IMR-90 (cell line): Measurements from ENCODE around the gene CES3. TPM values are rescaled to one million over a fixed set of nuclear protein-coding genes. Genes with fewer than 3 reads are reported as not detected.

Experiments
- ATAC-seq: fragments of 200-7000 bp; cut with Tn5 transposase; 2 replicates; pipeline ENCODE4 v1.9.1; 2020; ENCODE audit warnings: low read depth, mild to moderate bottlenecking, moderate library complexity
- BruUV-seq: library from RNA; stranded (reverse); fragments of 400-500 nt; replicated peaks from 2 replicates; lab custom pipeline; 2021; lab: Mats Ljungman, UMichigan
- CTCF ChIA-PET: fragments of 300-600 bp; formaldehyde crosslinking; extraction: SDS; loops from one replicate; lab custom pipeline; 2021; ENCODE audit warnings: antibody characterized with exemption; lab: Yijun Ruan, JAX
- POLR2A ChIA-PET: fragments of 300-600 bp; sonication (Branson Sonifier 250); formaldehyde crosslinking; loops from one replicate; lab custom pipeline; 2022; ENCODE audit warnings: antibody characterized with exemption; ENCODE audit not compliant: unreplicated experiment; lab: Charles Lee
- DNase-seq: peaks from one replicate; pipeline ENCODE4 v3.0.0; 2013
- H2AFZ ChIP-seq: replicated peaks from 2 replicates; pipeline ENCODE3; 2013; ENCODE audit warnings: low read length, mild to moderate bottlenecking; ENCODE audit not compliant: poor library complexity
- H2AK5ac ChIP-seq: 2 replicates; pipeline ENCODE4 v1.6.1; 2013; ENCODE audit warnings: low read depth, low read length, inconsistent platforms
- H2AK9ac ChIP-seq: replicated peaks from 2 replicates; pipeline ENCODE3; 2013; ENCODE audit warnings: mild to moderate bottlenecking, low read depth, low read length, moderate library complexity; ENCODE audit not compliant: poor library complexity
- H2BK120ac ChIP-seq: 2 replicates; pipeline ENCODE4 v1.6.1; 2013; ENCODE audit warnings: low read depth, low read length, inconsistent platforms
- H2BK15ac ChIP-seq: 3 replicates; pipeline ENCODE4 v1.6.1; 2013; ENCODE audit warnings: low read depth, low read length, inconsistent platforms
- H2BK20ac ChIP-seq: 2 replicates; pipeline ENCODE4 v1.6.1; 2013; ENCODE audit warnings: low read depth, mild to moderate bottlenecking, inconsistent platforms, low read length, moderate library complexity
- H2BK5ac ChIP-seq: 2 replicates; pipeline ENCODE4 v1.6.1; 2013; ENCODE audit warnings: mild to moderate bottlenecking, low read depth, low read length, inconsistent platforms; ENCODE audit not compliant: poor library complexity, severe bottlenecking
- H3K14ac ChIP-seq: replicated peaks from 2 replicates; pipeline ENCODE4 v1.6.1; 2013; ENCODE audit warnings: low read depth, low read length, inconsistent platforms
- H3K18ac ChIP-seq: 2 replicates; pipeline ENCODE4 v1.6.1; 2013; ENCODE audit warnings: low read depth, low read length, control low read depth
- H3K23ac ChIP-seq: 2 replicates; pipeline ENCODE4 v1.6.1; 2013; ENCODE audit warnings: low read depth, low read length, inconsistent platforms
- H3K27ac ChIP-seq: 2 replicates; pipeline ENCODE4 v1.5.1; 2013; ENCODE audit warnings: mild to moderate bottlenecking, control low read depth, low read length; ENCODE audit not compliant: insufficient read depth
- H3K27me3 ChIP-seq: 2 replicates; pipeline ENCODE4 v1.6.1; 2013; ENCODE audit warnings: low read length; ENCODE audit not compliant: control insufficient read depth, insufficient read depth
- H3K36me3 ChIP-seq: 2 replicates; pipeline ENCODE4 v1.6.1; 2013; ENCODE audit warnings: low read length, mixed read lengths; ENCODE audit not compliant: control insufficient read depth, insufficient read depth
- H3K4ac ChIP-seq: 2 replicates; pipeline ENCODE4 v1.6.1; 2013; ENCODE audit warnings: low read depth, low read length, inconsistent platforms
- H3K4me1 ChIP-seq: 2 replicates; pipeline ENCODE4 v1.6.1; 2013; ENCODE audit warnings: low read length, mixed read lengths; ENCODE audit not compliant: control insufficient read depth, insufficient read depth
- H3K4me2 ChIP-seq: 2 replicates; pipeline ENCODE4 v1.6.1; 2013; ENCODE audit warnings: low read depth, mild to moderate bottlenecking, control low read depth, low read length, moderate library complexity
- H3K4me3 ChIP-seq: 2 replicates; pipeline ENCODE4 v1.5.1; 2013; ENCODE audit warnings: low read depth, mild to moderate bottlenecking, control low read depth, low read length, moderate library complexity; ENCODE audit not compliant: insufficient read depth
- H3K56ac ChIP-seq: 2 replicates; pipeline ENCODE4 v1.6.1; 2013; ENCODE audit warnings: low read length, inconsistent platforms; ENCODE audit not compliant: insufficient read depth; ENCODE audit errors: extremely low read depth
- H3K79me1 ChIP-seq, 2 experiments: 2 replicates each; pipeline ENCODE4 v1.6.1; 2013; ENCODE audit warnings: low read length in 2 of 2, inconsistent platforms in 1 of 2, low read depth in 1 of 2
- H3K9ac ChIP-seq: 2 replicates; pipeline ENCODE4 v1.6.1; 2013; ENCODE audit warnings: low read depth, low read length, control low read depth
- H3K9me1 ChIP-seq: 2 replicates; pipeline ENCODE4 v1.6.1; 2013; ENCODE audit warnings: low read length, inconsistent platforms; ENCODE audit not compliant: insufficient read depth
- H3K9me3 ChIP-seq: 2 replicates; pipeline ENCODE4 v1.6.1; 2013; ENCODE audit warnings: low read length; ENCODE audit not compliant: control insufficient read depth, insufficient read depth
- H4K20me1 ChIP-seq: 2 replicates; pipeline ENCODE4 v1.6.1; 2013; ENCODE audit warnings: low read length, inconsistent platforms; ENCODE audit not compliant: insufficient read depth
- H4K5ac ChIP-seq: 2 replicates; pipeline ENCODE4 v1.6.1; 2013; ENCODE audit warnings: mild to moderate bottlenecking, low read depth, low read length, control low read depth
- H4K8ac ChIP-seq, 2 experiments: 2 replicates each; pipeline ENCODE4 v1.6.1; 2013; ENCODE audit warnings: low read depth in 2 of 2, low read length in 2 of 2, control low read depth in 1 of 2, inconsistent platforms in 1 of 2
- H4K91ac ChIP-seq: 2 replicates; pipeline ENCODE4 v1.6.1; 2013; ENCODE audit warnings: low read depth, low read length, inconsistent platforms; ENCODE audit not compliant: insufficient read depth
- BHLHE40 ChIP-seq: fragments of 150-350 bp; IDR thresholded peaks from 2 replicates; pipeline ENCODE4 v1.6.1; 2016; ENCODE audit warnings: mild to moderate bottlenecking, low read depth, low read length
- CHD1 ChIP-seq: IDR thresholded peaks from 2 replicates; pipeline ENCODE4 v1.6.1; 2012; ENCODE audit warnings: low read depth, low read length, improper control_type of control experiment
- MXI1 ChIP-seq: IDR thresholded peaks from 2 replicates; pipeline ENCODE4 v1.6.1; 2012; ENCODE audit warnings: low read depth, mild to moderate bottlenecking, low read length, moderate library complexity, borderline replicate concordance
- NFE2L2 ChIP-seq: fragments of 150-350 bp; IDR thresholded peaks from 2 replicates; pipeline ENCODE4 v1.6.1; 2016; ENCODE audit warnings: low read depth, mild to moderate bottlenecking, low read length
- POLR2A ChIP-seq: IDR thresholded peaks from 2 replicates; pipeline ENCODE4 v1.6.1; 2012; ENCODE audit warnings: mild to moderate bottlenecking, low read depth, low read length
- RCOR1 ChIP-seq: IDR thresholded peaks from 2 replicates; pipeline ENCODE4 v1.6.1; 2012; ENCODE audit warnings: mild to moderate bottlenecking, low read length, improper control_type of control experiment; ENCODE audit not compliant: insufficient replicate concordance
- SMC3 ChIP-seq: fragments of 150-350 bp; IDR thresholded peaks from 2 replicates; pipeline ENCODE4 v1.6.1; 2016; ENCODE audit warnings: low read depth, mild to moderate bottlenecking, antibody characterized with exemption, low read length, moderate library complexity
- WGBS, 2 experiments: methylation state at CpG; one replicate each; pipeline versions ENCODE4 v1.1.5 to v1.1.7; 2013; ENCODE audit warnings: missing lambda C conversion rate in 2 of 2; ENCODE audit not compliant: insufficient read length in 1 of 2; ENCODE audit errors: extremely low coverage in 2 of 2; 5-methylcytosine and 5-hydroxymethylcytosine counted together
- dilution Hi-C: fragments of 300-500 bp; cut with HindIII; formaldehyde crosslinking; loops from one replicate; pipeline ENCODE4 v1.14.3; 2018; ENCODE audit warnings: low sequenced_read_pairs; ENCODE audit not compliant: unreplicated experiment
- in situ Hi-C: fragments of 300-500 bp; cut with MboI; formaldehyde crosslinking; loops from 3 replicates; pipeline ENCODE4 v1.14.3; 2019; ENCODE audit warnings: low sequenced_read_pairs, inconsistent platforms, mixed read lengths
- intact Hi-C: fragments of 100-400 bp; cut with micrococcal nuclease; formaldehyde crosslinking; loops from 2 replicates; pipeline ENCODE4 v1.10.0; 2022
- polyA plus RNA-seq, 3 experiments: library from polyadenylated mRNA; depleted of rRNA; stranded (reverse); fragments of >200 nt; gene quantifications; 2 replicates each; pipeline ENCODE4 v1.2.3, GENCODE V29; 2012; ENCODE audit warnings: low replicate concordance in 1 of 3
- total RNA-seq: library from RNA; depleted of rRNA; stranded (reverse); fragments of >200 nt; gene quantifications from 2 replicates; pipeline ENCODE4 v1.2.3, GENCODE V29; 2012

The CES3 gene
- total and polyA plus RNA-seq, 2 of the 4 experiments (the other 2 are of a cell fraction): 0.03 TPM; not detected in 1

GRCh38 chr16:66950437-66950836 is 10.6 kb upstream of the CES3 start:
- no peak overlapping the region for H2BK15ac ChIP-seq
- H4K5ac ChIP-seq: no peak overlapping the region
- H3K9me1 ChIP-seq: no peaks in the 10 kb centered on the region
- H3K79me1 ChIP-seq: no peaks in the 10 kb centered on the region
- H3K27ac ChIP-seq: no peak overlapping the region
- H3K4me3 ChIP-seq: no peak overlapping the region
- no peak overlapping the region for H3K4ac ChIP-seq
- ChIA-PET CTCF (no interaction called here), POLR2A (no interaction called here)
- no peaks in the 10 kb centered on the region for H3K36me3 ChIP-seq
- no peak overlapping the region for H3K23ac ChIP-seq
- no peak overlapping the region for H3K14ac ChIP-seq
- no peak overlapping the region for H3K4me2 ChIP-seq
- no CpG with 5 or more reads among the region's 2 CpGs for WGBS, 2 experiments
- H2BK20ac ChIP-seq: no peak overlapping the region
- H3K27me3 ChIP-seq: peaks cover 16% of the 10 kb centered on the region; the same call in 1 of the 2 replicates
- H2AFZ ChIP-seq: no peak overlapping the region
- BruUV-seq: no TSS peak
- H2AK9ac ChIP-seq: no peak overlapping the region
- peaks cover 2% of the 10 kb centered on the region; the same call in 1 of the 2 replicates for H3K9me3 ChIP-seq
- no peak for ATAC-seq
- no peak overlapping the region for H3K18ac ChIP-seq
- DNase-seq: no peak
- H2AK5ac ChIP-seq: no peak overlapping the region
- intact Hi-C loops: no loop called here
- H3K4me1 ChIP-seq: peaks cover 6% of the 10 kb centered on the region
- dilution Hi-C loops: no loop called here
- no peak overlapping the region for H2BK120ac ChIP-seq
- no peak overlapping the region for H2BK5ac ChIP-seq
- TF ChIP-seq BHLHE40 (no peak), CHD1 (no peak), POLR2A (no peak), SMC3 (no peak), MXI1 (no peak), RCOR1 (no peak), NFE2L2 (no peak)
- H4K91ac ChIP-seq: no peak overlapping the region
- no peaks in the 10 kb centered on the region for H4K20me1 ChIP-seq
- no peak overlapping the region for H4K8ac ChIP-seq
- H3K9ac ChIP-seq: no peak overlapping the region
- in situ Hi-C loops: no loop called here
- no peak overlapping the region for H3K56ac ChIP-seq
